ENCODE measurements around the gene GHDC. TPM values are rescaled to one million over a fixed set of nuclear protein-coding genes. Genes with fewer than 3 reads are reported as not detected.
A peak's percentile ranks its signal among the peaks of the same experiment; 100 is the strongest.

Gene GHDC
- total and polyA plus RNA-seq, 2 of the 13 experiments (the other 11 are each of a cell fraction or from before 2014, with no cell fraction given) = 15.4 to 22.5 TPM

DNA sequence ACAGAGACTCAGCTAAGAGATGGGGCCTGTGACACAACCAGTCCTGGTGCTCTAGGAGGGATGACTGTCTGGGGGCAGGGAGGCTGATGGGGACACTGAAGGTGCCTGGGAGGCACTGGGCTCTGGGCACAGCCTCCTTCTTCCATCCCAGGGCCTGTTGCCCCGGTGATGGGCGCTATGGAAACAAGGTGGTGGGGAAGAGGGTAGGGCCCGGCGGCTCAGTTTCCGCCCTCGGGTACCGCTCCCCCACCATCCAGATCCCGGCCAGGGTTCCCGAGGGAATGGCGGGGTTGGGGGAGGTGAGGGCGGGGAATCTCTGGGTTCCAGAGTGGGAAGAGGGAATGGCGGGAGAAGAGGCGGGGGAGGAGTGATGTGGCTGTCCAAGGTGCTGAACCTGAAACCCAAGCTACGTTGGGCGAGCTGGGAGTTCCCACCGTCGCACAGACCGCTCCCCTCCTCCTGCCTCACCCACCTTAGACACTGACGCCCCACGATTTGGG lies 14.3 kb downstream of the GHDC start (continued):
- TF ChIP-seq ZNF142 (CRISPR knock-in tag; IDR thresholded peaks at IDR 0.05) = peak; percentile 87
- TF ChIP-seq ZNF850 (CRISPR knock-in tag; conservative IDR thresholded peaks at IDR 0.05) = no peak
- TF ChIP-seq ADNP (CRISPR knock-in tag; IDR thresholded peaks at IDR 0.05) = no peak
- TF ChIP-seq, protein P1, sequence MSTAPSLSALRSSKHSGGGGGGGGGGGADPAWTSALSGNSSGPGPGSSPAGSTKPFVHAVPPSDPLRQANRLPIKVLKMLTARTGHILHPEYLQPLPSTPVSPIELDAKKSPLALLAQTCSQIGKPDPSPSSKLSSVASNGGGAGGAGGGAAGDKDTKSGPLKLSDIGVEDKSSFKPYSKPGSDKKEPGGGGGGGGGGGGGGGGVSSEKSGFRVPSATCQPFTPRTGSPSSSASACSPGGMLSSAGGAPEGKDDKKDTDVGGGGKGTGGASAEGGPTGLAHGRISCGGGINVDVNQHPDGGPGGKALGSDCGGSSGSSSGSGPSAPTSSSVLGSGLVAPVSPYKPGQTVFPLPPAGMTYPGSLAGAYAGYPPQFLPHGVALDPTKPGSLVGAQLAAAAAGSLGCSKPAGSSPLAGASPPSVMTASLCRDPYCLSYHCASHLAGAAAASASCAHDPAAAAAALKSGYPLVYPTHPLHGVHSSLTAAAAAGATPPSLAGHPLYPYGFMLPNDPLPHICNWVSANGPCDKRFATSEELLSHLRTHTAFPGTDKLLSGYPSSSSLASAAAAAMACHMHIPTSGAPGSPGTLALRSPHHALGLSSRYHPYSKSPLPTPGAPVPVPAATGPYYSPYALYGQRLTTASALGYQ (CRISPR knock-in tag; IDR thresholded peaks at IDR 0.05) = peak; percentile 62; the same call in 1 of the 2 replicates
- peak; percentile 90 for TF ChIP-seq CCDC6 (CRISPR knock-in tag; IDR thresholded peaks at IDR 0.05)
- TF ChIP-seq ARHGAP35 (CRISPR knock-in tag; IDR thresholded peaks at IDR 0.05; ENCODE audit: borderline replicate concordance) = no peak
- TF ChIP-seq, protein P2, sequence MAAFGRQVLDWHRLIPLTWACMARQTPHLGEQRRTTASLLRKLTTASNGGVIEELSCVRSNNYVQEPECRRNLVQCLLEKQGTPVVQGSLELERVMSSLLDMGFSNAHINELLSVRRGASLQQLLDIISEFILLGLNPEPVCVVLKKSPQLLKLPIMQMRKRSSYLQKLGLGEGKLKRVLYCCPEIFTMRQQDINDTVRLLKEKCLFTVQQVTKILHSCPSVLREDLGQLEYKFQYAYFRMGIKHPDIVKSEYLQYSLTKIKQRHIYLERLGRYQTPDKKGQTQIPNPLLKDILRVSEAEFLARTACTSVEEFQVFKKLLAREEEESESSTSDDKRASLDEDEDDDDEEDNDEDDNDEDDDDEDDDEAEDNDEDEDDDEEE (CRISPR knock-in tag; IDR thresholded peaks at IDR 0.05) = peak; percentile 92
- TF ChIP-seq ZNF782 (CRISPR knock-in tag; IDR thresholded peaks at IDR 0.05; ENCODE audit: borderline replicate concordance) = peak; percentile 75; the same call in 1 of the 2 replicates
- peak; percentile 70; the same call in 1 of the 2 replicates for TF ChIP-seq ZBTB7B (CRISPR knock-in tag; IDR thresholded peaks at IDR 0.05)
- peak; percentile 88; the same call in 1 of the 2 replicates for TF ChIP-seq RFXAP (CRISPR knock-in tag; IDR thresholded peaks at IDR 0.05; ENCODE audit: borderline replicate concordance)
- no peak for TF ChIP-seq UBTF (CRISPR knock-in tag; IDR thresholded peaks at IDR 0.05)
- peak; percentile 44; the same call in 1 of the 2 replicates for TF ChIP-seq ZNF687 (CRISPR knock-in tag; IDR thresholded peaks at IDR 0.05)
- no peak for TF ChIP-seq TCF7L2 (IDR thresholded peaks at IDR 0.05; ENCODE audit: low read depth, low read length)
